PFSK-1 (cell line): ENCODE results near the gene AXDND1.

Experiments
- FOXP2 ChIP-seq: optimal IDR thresholded peaks from 2 replicates; pipeline ENCODE3; 2011; ENCODE audit warnings: borderline replicate concordance, control low read depth, inconsistent platforms; ENCODE audit not compliant: insufficient read depth; ENCODE audit errors: extremely low read length, extremely low read depth
- POLR2AphosphoS5 ChIP-seq: IDR thresholded peaks from 2 replicates; pipeline ENCODE4 v1.6.1; 2012; ENCODE audit warnings: low read depth, mild to moderate bottlenecking, control low read depth, low read length, moderate library complexity
- REST ChIP-seq, 2 experiments: IDR thresholded peaks; 2 replicates each; pipeline versions ENCODE4 v1.6.1 to v1.8.0; 2011 to 2012; ENCODE audit warnings: low read depth in 2 of 2, low read length in 2 of 2, control low read depth in 1 of 2, inconsistent platforms in 1 of 2, mild to moderate bottlenecking in 1 of 2, moderate library complexity in 1 of 2; ENCODE audit not compliant: insufficient read depth in 1 of 2
- SIN3A ChIP-seq: IDR thresholded peaks from 2 replicates; pipeline ENCODE4 v1.6.1; 2012; ENCODE audit warnings: mild to moderate bottlenecking, low read length, moderate library complexity, borderline replicate concordance; ENCODE audit not compliant: insufficient read depth
- TAF1 ChIP-seq: IDR thresholded peaks from 2 replicates; pipeline ENCODE4 v1.6.1; 2012; ENCODE audit warnings: low read length, control low read depth, borderline replicate concordance; ENCODE audit not compliant: insufficient read depth

Gene AXDND1

GRCh38 chr1:179445593-179445992 is 79.8 kb downstream of the AXDND1 start:
- TF ChIP-seq SIN3A = no peak
- no peak for TF ChIP-seq REST (IDR thresholded peaks at IDR 0.05; ENCODE audit: insufficient read depth in 1 of 2, low read depth in 2 of 2, low read length in 2 of 2)
- no peak for TF ChIP-seq FOXP2
- no peak for TF ChIP-seq POLR2AphosphoS5
- TF ChIP-seq TAF1 = no peak

GRCh38 chr1:179447489-179447888 is 81.7 kb downstream of the AXDND1 start:
- TF ChIP-seq REST (IDR thresholded peaks at IDR 0.05; ENCODE audit: insufficient read depth in 1 of 2, low read depth in 2 of 2, low read length in 2 of 2) (no peak), FOXP2 (no peak), TAF1 (no peak), SIN3A (no peak), POLR2AphosphoS5 (no peak)

GRCh38 chr1:179448437-179449149 is 82.8 kb downstream of the AXDND1 start:
- TF ChIP-seq REST (IDR thresholded peaks at IDR 0.05; ENCODE audit: insufficient read depth in 1 of 2, low read depth in 2 of 2, low read length in 2 of 2) = no peak
- TF ChIP-seq FOXP2 = no peak
- TF ChIP-seq SIN3A = no peak
- no peak for TF ChIP-seq TAF1
- TF ChIP-seq POLR2AphosphoS5 = no peak

- no peak for TF ChIP-seq FOXP2
- TF ChIP-seq SIN3A = no peak
Observed at GRCh38 chr1:179474713-179475112, 108.9 kb downstream of the AXDND1 start.

GRCh38 chr1:179476484-179476883 is 110.7 kb downstream of the AXDND1 start:
- no peak for TF ChIP-seq FOXP2

- TF ChIP-seq POLR2AphosphoS5 (no peak), SIN3A (no peak), REST (IDR thresholded peaks at IDR 0.05; ENCODE audit: insufficient read depth in 1 of 2, low read depth in 2 of 2, low read length in 2 of 2) (no peak), TAF1 (no peak), FOXP2 (no peak)
Observed at GRCh38 chr1:179478370-179478769, 112.6 kb downstream of the AXDND1 start.
